Mesothelial cell of epicardium (in vitro differentiated cells): ENCODE results near the gene EMB. TPM values are rescaled to one million over a fixed set of nuclear protein-coding genes. Genes with fewer than 3 reads are reported as not detected.

Experiments used
- DNase-seq, 2 experiments: peaks; one replicate each; pipeline ENCODE4 v3.0.0; 2021; ENCODE audit warnings: low spot score in 2 of 2; ENCODE audit not compliant: unreplicated experiment in 2 of 2
- H3K27ac Mint-ChIP-seq: 2 replicates; pipeline ENCODE4 v1.8.0; 2021; ENCODE audit warnings: mixed read lengths
- H3K27me3 Mint-ChIP-seq: 2 replicates; pipeline ENCODE4 v1.8.0; 2021; ENCODE audit warnings: low read depth, mixed read lengths
- H3K36me3 Mint-ChIP-seq: 2 replicates; pipeline ENCODE4 v1.8.0; 2021; ENCODE audit warnings: mixed read lengths
- H3K4me1 Mint-ChIP-seq: 2 replicates; pipeline ENCODE4 v1.8.0; 2021; ENCODE audit warnings: mixed read lengths
- H3K4me3 Mint-ChIP-seq: 2 replicates; pipeline ENCODE4 v1.8.0; 2021; ENCODE audit warnings: mild to moderate bottlenecking, moderate library complexity, mixed read lengths
- H3K9me3 Mint-ChIP-seq: 2 replicates; pipeline ENCODE4 v1.8.0; 2021; ENCODE audit warnings: mixed read lengths
- total RNA-seq: library from RNA; stranded (reverse); gene quantifications from 3 replicates; pipeline ENCODE4 v1.2.1, GENCODE V29; 2021
- TF ChIP-seq, protein P1 (sequence below): fragments of 200-600 bp; sonication (generic); IDR thresholded peaks from one replicate; pipeline ENCODE4 v1.5.0; 2021; ENCODE audit warnings: antibody characterized with exemption; ENCODE audit not compliant: unreplicated experiment

The EMB gene
- total RNA-seq, 1 donor from 2014 or later, result 15.7 TPM

DNA sequence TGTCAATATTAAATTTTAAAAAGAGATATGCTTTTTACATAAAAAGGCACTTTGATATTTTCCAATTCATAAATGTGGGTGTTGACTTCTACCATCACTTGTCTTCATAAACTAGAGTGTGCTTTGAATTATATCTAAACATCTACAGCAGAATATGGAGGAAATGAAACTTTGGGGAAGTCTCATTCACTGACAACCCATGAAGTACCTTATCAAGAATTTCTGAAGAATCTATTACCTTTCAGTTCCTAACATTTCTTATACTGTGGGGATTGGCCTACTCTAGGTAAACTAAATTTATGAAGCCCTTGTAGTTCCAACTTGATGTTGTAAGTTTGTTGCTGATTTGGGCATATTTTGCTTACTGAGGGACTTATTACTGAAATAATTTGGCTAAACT is 81.9 kb downstream of the EMB start:
- Mint-ChIP-seq H3K27me3 (no peaks in the 10 kb centered on the region), H3K4me1 (no peaks in the 10 kb centered on the region), H3K4me3 (no peak overlapping the region), H3K9me3 (peaks cover 72% of the 10 kb centered on the region), H3K27ac (no peak overlapping the region), H3K36me3 (no peaks in the 10 kb centered on the region)
- DNase-seq, result no peak
- TF ChIP-seq, protein P1, sequence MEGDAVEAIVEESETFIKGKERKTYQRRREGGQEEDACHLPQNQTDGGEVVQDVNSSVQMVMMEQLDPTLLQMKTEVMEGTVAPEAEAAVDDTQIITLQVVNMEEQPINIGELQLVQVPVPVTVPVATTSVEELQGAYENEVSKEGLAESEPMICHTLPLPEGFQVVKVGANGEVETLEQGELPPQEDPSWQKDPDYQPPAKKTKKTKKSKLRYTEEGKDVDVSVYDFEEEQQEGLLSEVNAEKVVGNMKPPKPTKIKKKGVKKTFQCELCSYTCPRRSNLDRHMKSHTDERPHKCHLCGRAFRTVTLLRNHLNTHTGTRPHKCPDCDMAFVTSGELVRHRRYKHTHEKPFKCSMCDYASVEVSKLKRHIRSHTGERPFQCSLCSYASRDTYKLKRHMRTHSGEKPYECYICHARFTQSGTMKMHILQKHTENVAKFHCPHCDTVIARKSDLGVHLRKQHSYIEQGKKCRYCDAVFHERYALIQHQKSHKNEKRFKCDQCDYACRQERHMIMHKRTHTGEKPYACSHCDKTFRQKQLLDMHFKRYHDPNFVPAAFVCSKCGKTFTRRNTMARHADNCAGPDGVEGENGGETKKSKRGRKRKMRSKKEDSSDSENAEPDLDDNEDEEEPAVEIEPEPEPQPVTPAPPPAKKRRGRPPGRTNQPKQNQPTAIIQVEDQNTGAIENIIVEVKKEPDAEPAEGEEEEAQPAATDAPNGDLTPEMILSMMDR, result no peak

DNA sequence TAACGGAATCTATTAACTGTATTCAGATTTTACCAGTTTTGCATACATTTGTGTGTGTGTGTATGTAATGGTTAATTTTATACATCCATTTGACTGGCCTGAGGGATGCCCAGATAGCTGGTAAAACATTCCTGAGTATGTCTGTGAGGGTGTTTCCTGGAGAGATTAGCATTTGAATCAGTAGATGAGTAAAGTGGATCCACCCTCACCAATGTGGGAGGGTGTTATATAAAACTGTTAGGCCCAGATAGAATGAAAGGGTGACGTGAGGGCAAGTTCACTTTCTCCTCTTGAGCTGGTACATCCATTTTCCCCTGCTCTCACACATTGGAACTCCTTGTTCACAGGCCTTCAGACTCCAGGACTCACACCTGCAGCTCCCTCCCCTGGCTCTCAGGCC is 88.7 kb downstream of the EMB start:
- Mint-ChIP-seq H3K4me3 (no peak overlapping the region), H3K27ac (no peak overlapping the region), H3K9me3 (peaks cover 67% of the 10 kb centered on the region), H3K36me3 (no peaks in the 10 kb centered on the region), H3K4me1 (no peaks in the 10 kb centered on the region), H3K27me3 (no peaks in the 10 kb centered on the region)
- no peak for DNase-seq
- TF ChIP-seq, protein P1, result no peak

Other genes starting within 250 kb of the EMB start
- gene PARP8, start 225.3 kb upstream of the EMB start, total RNA-seq, result 27.0 to 29.4 TPM (median 27.5 TPM) in 3 replicates